ES-I3 (cell line): Measurements from ENCODE around the gene SERPINA1.

ENCODE experiments used
- H3K36me3 ChIP-seq: 2 replicates; pipeline ENCODE4 v1.6.1; 2013; ENCODE audit warnings: mild to moderate bottlenecking, low read length, control low read depth, moderate library complexity; ENCODE audit not compliant: insufficient read depth
- H3K4me1 ChIP-seq: 2 replicates; pipeline ENCODE4 v1.6.1; 2013; ENCODE audit warnings: mild to moderate bottlenecking, control low read depth, low read length; ENCODE audit not compliant: insufficient read depth
- H3K9ac ChIP-seq: 2 replicates; pipeline ENCODE4 v1.6.1; 2013; ENCODE audit warnings: low read depth, mild to moderate bottlenecking, low read length, moderate library complexity
- H3K9me3 ChIP-seq: 2 replicates; pipeline ENCODE4 v1.6.1; 2013; ENCODE audit warnings: mild to moderate bottlenecking, low read length, moderate library complexity; ENCODE audit not compliant: control insufficient read depth, insufficient read depth

Gene SERPINA1

GRCh38 chr14:94394025-94394493, 5.7 kb upstream of the SERPINA1 start:
- Histone ChIP-seq H3K9me3 (no peaks in the 10 kb centered on the region), H3K4me1 (peaks cover 27% of the 10 kb centered on the region), H3K9ac (no peak overlapping the region), H3K36me3 (no peaks in the 10 kb centered on the region)

- Histone ChIP-seq H3K4me1 (peaks cover 21% of the 10 kb centered on the region), H3K9ac (no peak overlapping the region), H3K9me3 (no peaks in the 10 kb centered on the region), H3K36me3 (no peaks in the 10 kb centered on the region)
These were observed 5.1 kb upstream of the SERPINA1 start for GRCh38 chr14:94393474-94393873.

- no peak overlapping the region for H3K9ac ChIP-seq
- H3K9me3 ChIP-seq, result no peaks in the 10 kb centered on the region
- no peaks in the 10 kb centered on the region for H3K36me3 ChIP-seq
- peaks cover 16% of the 10 kb centered on the region for H3K4me1 ChIP-seq
These were observed 4.1 kb upstream of the SERPINA1 start for GRCh38 chr14:94392510-94392935.

- H3K9me3 ChIP-seq, result no peaks in the 10 kb centered on the region
- H3K4me1 ChIP-seq, result peaks cover 9% of the 10 kb centered on the region
- no peaks in the 10 kb centered on the region for H3K36me3 ChIP-seq
- H3K9ac ChIP-seq, result no peak overlapping the region
These were observed 3.0 kb upstream of the SERPINA1 start for GRCh38 chr14:94391281-94391975.

GRCh38 chr14:94390372-94391086, 2.1 kb upstream of the SERPINA1 start:
- Histone ChIP-seq H3K9ac (no peak overlapping the region), H3K4me1 (peaks cover 5% of the 10 kb centered on the region; the same call in 1 of the 2 replicates), H3K9me3 (no peaks in the 10 kb centered on the region), H3K36me3 (no peaks in the 10 kb centered on the region)

- no peak overlapping the region for H3K9ac ChIP-seq
- peaks cover 5% of the 10 kb centered on the region; the same call in 1 of the 2 replicates for H3K4me1 ChIP-seq
- H3K36me3 ChIP-seq, result no peaks in the 10 kb centered on the region
- H3K9me3 ChIP-seq, result no peaks in the 10 kb centered on the region
These were observed 1.4 kb upstream of the SERPINA1 start for GRCh38 chr14:94389731-94390371.

GRCh38 chr14:94389104-94389469, 685 bp upstream of the SERPINA1 start:
- no peaks in the 10 kb centered on the region for H3K36me3 ChIP-seq

GRCh38 chr14:94388027-94388383, 397 bp downstream of the SERPINA1 start:
- peaks cover 5% of the 10 kb centered on the region; the same call in 1 of the 2 replicates for H3K4me1 ChIP-seq
- no peaks in the 10 kb centered on the region for H3K9me3 ChIP-seq
- no peaks in the 10 kb centered on the region for H3K36me3 ChIP-seq
- H3K9ac ChIP-seq, result no peak overlapping the region

More at GRCh38 chr14:94389104-94389469, 685 bp upstream of the SERPINA1 start:
- H3K4me1 ChIP-seq, result peaks cover 5% of the 10 kb centered on the region; the same call in 1 of the 2 replicates
- H3K9ac ChIP-seq, result no peak overlapping the region
- no peaks in the 10 kb centered on the region for H3K9me3 ChIP-seq

- H3K9ac ChIP-seq, result no peak overlapping the region
- H3K4me1 ChIP-seq, result peaks cover 5% of the 10 kb centered on the region; the same call in 1 of the 2 replicates
- H3K36me3 ChIP-seq, result no peaks in the 10 kb centered on the region
- no peaks in the 10 kb centered on the region for H3K9me3 ChIP-seq
These were observed 1.1 kb downstream of the SERPINA1 start for GRCh38 chr14:94387051-94388026.

GRCh38 chr14:94386085-94387031, 2.0 kb downstream of the SERPINA1 start:
- H3K9ac ChIP-seq, result no peak overlapping the region
- H3K4me1 ChIP-seq, result peaks cover 8% of the 10 kb centered on the region
- H3K36me3 ChIP-seq, result no peaks in the 10 kb centered on the region
- no peaks in the 10 kb centered on the region for H3K9me3 ChIP-seq

- H3K9me3 ChIP-seq, result no peaks in the 10 kb centered on the region
- H3K36me3 ChIP-seq, result no peaks in the 10 kb centered on the region
- H3K9ac ChIP-seq, result no peak overlapping the region
- H3K4me1 ChIP-seq, result peaks cover 10% of the 10 kb centered on the region
These were observed 2.8 kb downstream of the SERPINA1 start for GRCh38 chr14:94385553-94386057.

- H3K36me3 ChIP-seq, result no peaks in the 10 kb centered on the region
- H3K4me1 ChIP-seq, result peaks cover 10% of the 10 kb centered on the region
- no peak overlapping the region for H3K9ac ChIP-seq
- H3K9me3 ChIP-seq, result no peaks in the 10 kb centered on the region
These were observed 4.1 kb downstream of the SERPINA1 start for GRCh38 chr14:94384342-94384741.

GRCh38 chr14:94383777-94384176, 4.6 kb downstream of the SERPINA1 start:
- peaks cover 10% of the 10 kb centered on the region for H3K4me1 ChIP-seq
- H3K9me3 ChIP-seq, result no peaks in the 10 kb centered on the region
- H3K36me3 ChIP-seq, result no peaks in the 10 kb centered on the region
- no peak overlapping the region for H3K9ac ChIP-seq
